GM12878 (cell line): ENCODE measurements around the gene CCDC102B. TPM values are rescaled to one million over a fixed set of nuclear protein-coding genes. Genes with fewer than 3 reads are reported as not detected.

Experiments
- ATAC-seq: fragments of 200-7000 bp; cut with Tn5 transposase; 3 replicates; pipeline ENCODE4 v1.9.1; 2020; ENCODE audit warnings: mild to moderate bottlenecking, moderate library complexity
- BruUV-seq: library from RNA; stranded (reverse); fragments of 400-500 nt; replicated peaks from 2 replicates; lab custom pipeline; 2021; lab: Mats Ljungman, UMichigan
- CTCF ChIA-PET: fragments of 300-600 bp; sonication (Branson Sonifier 250); formaldehyde crosslinking; extraction: SDS; loops from one replicate; lab custom pipeline; 2021; ENCODE audit warnings: inconsistent platforms; lab: Yijun Ruan, JAX
- POLR2A ChIA-PET: fragments of 350-600 bp; formaldehyde crosslinking; extraction: SDS; loops from one replicate; lab custom pipeline; 2021; ENCODE audit warnings: inconsistent platforms; lab: Charles Lee
- RAD21 ChIA-PET: fragments of 300-600 bp; sonication (Branson Sonifier 250); formaldehyde crosslinking; loops from one replicate; lab custom pipeline; 2023; ENCODE audit warnings: antibody characterized with exemption; ENCODE audit not compliant: unreplicated experiment; lab: Charles Lee
- SMC1A ChIA-PET: fragments of 300-600 bp; sonication (Branson Sonifier 250); formaldehyde crosslinking; loops from one replicate; lab custom pipeline; 2023; ENCODE audit not compliant: unreplicated experiment, uncharacterized antibody; lab: Charles Lee
- DNase-seq: peaks from one replicate; pipeline ENCODE4 v3.0.0-alpha.2; 2011; ENCODE audit warnings: low read depth, low spot score
- FAIRE-seq: peaks from 3 replicates; lab custom pipeline; 2011; peaks lifted over from hg19 to GRCh38; lab: Jason Lieb, UNC
- H2AFZ ChIP-seq: 2 replicates; pipeline ENCODE4 v1.6.0; 2011; ENCODE audit warnings: low read depth, low read length, control low read depth; ENCODE audit not compliant: control insufficient read depth
- H3K27ac ChIP-seq: 2 replicates; pipeline ENCODE4 v1.5.1; 2011; ENCODE audit warnings: control low read depth; ENCODE audit not compliant: control insufficient read depth, insufficient read depth
- H3K27me3 ChIP-seq, 2 experiments: replicated peaks in 1 of 2; 2 replicates each; pipeline versions ENCODE4 v1.6.0 to v1.6.1; 2011; ENCODE audit warnings: low read length in 1 of 2; ENCODE audit not compliant: control insufficient read depth in 2 of 2, insufficient read depth in 2 of 2
- H3K36me3 ChIP-seq, 2 experiments: 2 replicates each; pipeline ENCODE4 v1.5.1; 2011; ENCODE audit warnings: low read length in 1 of 2; ENCODE audit not compliant: control insufficient read depth in 2 of 2, insufficient read depth in 2 of 2
- H3K4me1 ChIP-seq: 2 replicates; pipeline ENCODE4 v1.6.1; 2011; ENCODE audit warnings: mild to moderate bottlenecking, low read length, moderate library complexity, mixed read lengths; ENCODE audit not compliant: control insufficient read depth, insufficient read depth
- H3K4me2 ChIP-seq: 2 replicates; pipeline ENCODE4 v1.6.0; 2011; ENCODE audit warnings: control low read depth; ENCODE audit not compliant: control insufficient read depth, insufficient read depth
- H3K4me3 ChIP-seq: fragments of 200-600 bp; sonication (generic); 2 replicates; pipeline ENCODE4 v1.5.1; 2016
- H3K79me2 ChIP-seq: 2 replicates; pipeline ENCODE4 v1.6.0; 2011; ENCODE audit warnings: low read length; ENCODE audit not compliant: control insufficient read depth, insufficient read depth
- H3K9ac ChIP-seq: 2 replicates; pipeline ENCODE4 v1.8.0; 2011; ENCODE audit warnings: low read length, control low read depth, mixed read lengths; ENCODE audit not compliant: control insufficient read depth, insufficient read depth
- H3K9me3 ChIP-seq: replicated peaks from 3 replicates; pipeline ENCODE4 v1.5.1; 2011; ENCODE audit warnings: mild to moderate bottlenecking, low read length; ENCODE audit not compliant: control insufficient read depth, insufficient read depth
- H4K20me1 ChIP-seq: 2 replicates; pipeline ENCODE4 v1.6.0; 2011; ENCODE audit not compliant: control insufficient read depth, insufficient read depth
- FOS ChIP-seq: IDR thresholded peaks from 3 replicates; pipeline ENCODE4 v1.6.1; 2011; ENCODE audit warnings: borderline replicate concordance; ENCODE audit not compliant: insufficient read length; ENCODE audit errors: extremely low read depth
- IKZF2 ChIP-seq, 2 experiments: fragments of 450-650 bp; IDR thresholded peaks; 2 replicates each; pipeline ENCODE4 v1.6.1; 2017; ENCODE audit warnings: mild to moderate bottlenecking in 2 of 2, moderate library complexity in 2 of 2
- LARP7 ChIP-seq: fragments of 450-650 bp; IDR thresholded peaks from 2 replicates; pipeline ENCODE4 v1.6.1; 2017; ENCODE audit warnings: mild to moderate bottlenecking
- MEF2A ChIP-seq: IDR thresholded peaks from 2 replicates; pipeline ENCODE4 v1.6.1; 2011; ENCODE audit warnings: low read depth, mild to moderate bottlenecking, low read length, moderate library complexity; ENCODE audit not compliant: insufficient read depth
- NR2C1 ChIP-seq: fragments of 450-650 bp; IDR thresholded peaks from 2 replicates; pipeline ENCODE4 v1.6.1; 2017; ENCODE audit warnings: antibody characterized with exemption, mild to moderate bottlenecking, moderate library complexity
- NR2C2 ChIP-seq: IDR thresholded peaks from 2 replicates; pipeline ENCODE4 v1.6.1; 2011; ENCODE audit warnings: borderline replicate concordance, low read depth; ENCODE audit not compliant: control insufficient read depth, insufficient read length
- NRF1 ChIP-seq: conservative IDR thresholded peaks from 2 replicates; pipeline ENCODE4 v1.6.1; 2011; ENCODE audit warnings: mild to moderate bottlenecking, low read depth, low read length, improper control_type of control experiment
- POLR2A ChIP-seq: IDR thresholded peaks from 2 replicates; pipeline ENCODE4 v1.6.1; 2011; ENCODE audit warnings: low read depth, mild to moderate bottlenecking, low read length
- RUNX3 ChIP-seq: IDR thresholded peaks from 2 replicates; pipeline ENCODE4 v1.6.1; 2012; ENCODE audit warnings: low read length, inconsistent platforms
- SMAD1 ChIP-seq: fragments of 450-650 bp; IDR thresholded peaks from 2 replicates; pipeline ENCODE4 v1.6.1; 2018; ENCODE audit warnings: mild to moderate bottlenecking, low read depth; ENCODE audit not compliant: partially characterized antibody
- SP1 ChIP-seq: IDR thresholded peaks from one replicate; pipeline ENCODE4 v1.6.1; 2011; ENCODE audit warnings: low read depth, low read length
- SREBF1 ChIP-seq: IDR thresholded peaks from 2 replicates; pipeline ENCODE4 v1.6.1; 2012; ENCODE audit warnings: mild to moderate bottlenecking, low read length
- USF1 ChIP-seq: IDR thresholded peaks from 2 replicates; pipeline ENCODE4 v1.6.1; 2011; ENCODE audit warnings: borderline replicate concordance, low read depth, mild to moderate bottlenecking, moderate library complexity, mixed read lengths, low read length; ENCODE audit not compliant: insufficient read depth; ENCODE audit errors: extremely low read length
- ZBTB33 ChIP-seq: fragments of 450-650 bp; IDR thresholded peaks from 2 replicates; pipeline ENCODE4 v1.6.1; 2017; ENCODE audit warnings: mild to moderate bottlenecking
- WGBS: methylation state at CpG from one replicate; pipeline ENCODE4 v1.1.6; 2016; ENCODE audit warnings: low lambda C conversion rate; ENCODE audit not compliant: insufficient replicate concordance, insufficient coverage; ENCODE audit errors: missing lambda C conversion rate; 5-methylcytosine and 5-hydroxymethylcytosine counted together
- in situ Hi-C: fragments of 300-500 bp; cut with MboI; formaldehyde crosslinking; loops from 9 replicates; pipeline ENCODE4 v1.14.3; 2018; ENCODE audit warnings: mixed read lengths
- intact Hi-C: fragments of 100-400 bp; cut with micrococcal nuclease; formaldehyde crosslinking; loops from one replicate; pipeline ENCODE4 v1.14.2; 2022; ENCODE audit not compliant: unreplicated experiment
- polyA plus RNA-seq, 11 experiments: library from polyadenylated mRNA; depleted of rRNA in 4 of 11; unstranded in 6 of 11; stranded (reverse) in 5 of 11; fragments of >200 nt; fragmentation: Nextera tagmentation in 4 of 11; fragmentation: Illumina TruSeq in 1 of 11; extraction: Ambion mirVana in 4 of 11; extraction: Trizol in 1 of 11; gene quantifications; 1 replicate in 1 of 11; 2 replicates in 10 of 11; pipeline versions ENCODE4 v1.2.1 to v1.2.3, GENCODE V29; 2011 to 2016; ENCODE audit warnings: inconsistent platforms in 2 of 11, missing spikeins in 2 of 11, low read depth in 1 of 11
- total RNA-seq, 4 experiments: library from RNA; depleted of rRNA in 3 of 4; stranded (reverse); fragments of >200 nt in 3 of 4; fragmentation: Illumina TruSeq in 1 of 4; extraction: Trizol in 1 of 4; gene quantifications; 2 replicates each; pipeline versions ENCODE4 v1.2.1 to v1.2.3, GENCODE V29; 2013 to 2021

The CCDC102B gene
- total and polyA plus RNA-seq, 10 of the 15 experiments (the other 5 are each of a cell fraction or from before 2014, with no cell fraction given) = 2.7 to 4.7 (median 3.3) TPM

DNA sequence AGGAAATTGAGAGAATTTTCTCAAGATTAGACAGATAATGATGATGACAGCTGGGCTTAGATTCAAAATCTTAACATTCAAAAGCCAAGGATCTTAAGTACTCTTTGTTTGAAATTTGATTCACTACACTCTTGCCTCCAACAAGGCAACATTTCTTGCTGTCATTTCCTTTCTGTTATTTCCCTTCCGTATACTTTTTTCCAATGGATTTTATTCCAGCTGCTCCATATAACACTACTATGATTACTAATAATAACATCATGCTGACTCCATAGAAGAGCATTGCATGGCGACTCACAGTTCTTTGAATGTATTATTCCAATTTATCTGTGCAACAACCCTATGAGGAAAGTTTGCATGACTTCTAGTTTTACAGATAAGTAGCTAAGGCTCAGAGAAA lies 33.9 kb upstream of the CCDC102B start:
- no peaks in the 10 kb centered on the region for H3K36me3 ChIP-seq
- no peak overlapping the region for H3K27ac ChIP-seq
- intact Hi-C loops = no loop called here

DNA sequence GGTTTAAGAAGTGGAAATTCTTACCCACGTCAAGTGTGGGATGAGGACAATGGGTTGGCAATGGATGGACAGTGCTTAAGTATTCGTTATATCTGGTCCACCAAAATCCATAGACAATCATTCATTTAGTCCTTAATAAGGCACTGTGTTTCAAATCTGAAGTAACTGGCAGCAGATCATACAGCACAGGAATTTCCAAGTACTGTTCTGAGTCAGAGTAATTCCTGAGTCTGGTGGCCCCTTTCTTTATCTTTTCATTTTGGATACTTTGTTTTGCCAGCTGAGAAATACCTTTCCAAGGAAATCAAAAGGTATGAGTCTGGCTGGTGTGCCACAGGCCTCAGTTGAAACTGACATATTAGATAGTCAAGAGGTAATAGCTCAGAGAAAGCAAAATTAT lies 31.4 kb upstream of the CCDC102B start:
- H3K4me1 ChIP-seq = no peaks in the 10 kb centered on the region
- in situ Hi-C loops (no loop called here), intact Hi-C loops (no loop called here)
- H3K4me3 ChIP-seq = no peak overlapping the region
- H3K79me2 ChIP-seq = no peaks in the 10 kb centered on the region
- no peak overlapping the region for H3K9ac ChIP-seq
- no peak overlapping the region for H3K27ac ChIP-seq
- H3K36me3 ChIP-seq = no peaks in the 10 kb centered on the region
- WGBS = 43% methylated on average over 2 of the region's 2 CpGs
- ChIA-PET SMC1A (interaction anchor here (0.6 to 1.1 kb wide), 2 partner anchors 8 to 789 kb away, joined by 3 read pairs; no protein-coding TSS in a partner anchor), RAD21 (no interaction called here), POLR2A (no interaction called here), CTCF (no interaction called here)
- H3K27me3 ChIP-seq = no peaks in the 10 kb centered on the region
- H2AFZ ChIP-seq = no peak overlapping the region
- ATAC-seq (no peak), FAIRE-seq (no peak), DNase-seq (no peak)
- H3K9me3 ChIP-seq = no peaks in the 10 kb centered on the region
- no peaks in the 10 kb centered on the region for H4K20me1 ChIP-seq
- H3K4me2 ChIP-seq = no peak overlapping the region
- BruUV-seq = no TSS peak
- no peak for TF ChIP-seq SMAD1
- TF ChIP-seq POLR2A = no peak
- no peak for TF ChIP-seq SP1
- no peak for TF ChIP-seq LARP7
- TF ChIP-seq USF1 = no peak
- TF ChIP-seq SREBF1 = no peak
- TF ChIP-seq FOS = no peak
- no peak for TF ChIP-seq NRF1
- no peak for TF ChIP-seq MEF2A
- TF ChIP-seq RUNX3 = no peak
- no peak for TF ChIP-seq IKZF2 (IDR thresholded peaks at IDR 0.05)

More for the DNA sequence above, 33.9 kb upstream of the CCDC102B start:
- Histone ChIP-seq H3K9me3 (no peaks in the 10 kb centered on the region), H3K4me3 (no peak overlapping the region), H4K20me1 (no peaks in the 10 kb centered on the region), H2AFZ (no peak overlapping the region), H3K4me1 (no peaks in the 10 kb centered on the region)
- FAIRE-seq = no peak
- 17% methylated on average over 2 of the region's 2 CpGs for WGBS
- ChIA-PET SMC1A (no interaction called here), RAD21 (no interaction called here)
- in situ Hi-C loops = no loop called here
- no peak for TF ChIP-seq ZBTB33
- no peak for TF ChIP-seq NR2C2
- TF ChIP-seq NR2C1 = no peak
- TF ChIP-seq, all 136 proteins: peak for 0
- DNase-seq = no peak
- POLR2A ChIA-PET = no interaction called here
- Histone ChIP-seq H3K4me2 (no peak overlapping the region), H3K9ac (no peak overlapping the region), H3K27me3 (no peaks in the 10 kb centered on the region), H3K79me2 (no peaks in the 10 kb centered on the region)
- CTCF ChIA-PET = no interaction called here
- BruUV-seq = no TSS peak
- no peak for ATAC-seq
